A673 (cell line): ENCODE results near the gene LRRC8D.

Experiments used
- EZH2 ChIP-seq: fragments of 200-600 bp; sonication (generic); IDR thresholded peaks from 2 replicates; pipeline ENCODE4 v1.6.1; 2017; ENCODE audit warnings: borderline replicate concordance, low read depth, mild to moderate bottlenecking, mixed read lengths, antibody characterized with exemption, low read length; ENCODE audit not compliant: poor library complexity, severe bottlenecking
- TF ChIP-seq, protein P1 (sequence below): fragments of 300-800, 200-600 bp; sonication (generic); conservative IDR thresholded peaks from 2 replicates; pipeline ENCODE4 v1.5.1; 2017; ENCODE audit warnings: low read depth, mild to moderate bottlenecking, antibody characterized with exemption, low read length, moderate library complexity, mixed read lengths

- TF ChIP-seq EZH2 = no peak
- TF ChIP-seq, protein P1, sequence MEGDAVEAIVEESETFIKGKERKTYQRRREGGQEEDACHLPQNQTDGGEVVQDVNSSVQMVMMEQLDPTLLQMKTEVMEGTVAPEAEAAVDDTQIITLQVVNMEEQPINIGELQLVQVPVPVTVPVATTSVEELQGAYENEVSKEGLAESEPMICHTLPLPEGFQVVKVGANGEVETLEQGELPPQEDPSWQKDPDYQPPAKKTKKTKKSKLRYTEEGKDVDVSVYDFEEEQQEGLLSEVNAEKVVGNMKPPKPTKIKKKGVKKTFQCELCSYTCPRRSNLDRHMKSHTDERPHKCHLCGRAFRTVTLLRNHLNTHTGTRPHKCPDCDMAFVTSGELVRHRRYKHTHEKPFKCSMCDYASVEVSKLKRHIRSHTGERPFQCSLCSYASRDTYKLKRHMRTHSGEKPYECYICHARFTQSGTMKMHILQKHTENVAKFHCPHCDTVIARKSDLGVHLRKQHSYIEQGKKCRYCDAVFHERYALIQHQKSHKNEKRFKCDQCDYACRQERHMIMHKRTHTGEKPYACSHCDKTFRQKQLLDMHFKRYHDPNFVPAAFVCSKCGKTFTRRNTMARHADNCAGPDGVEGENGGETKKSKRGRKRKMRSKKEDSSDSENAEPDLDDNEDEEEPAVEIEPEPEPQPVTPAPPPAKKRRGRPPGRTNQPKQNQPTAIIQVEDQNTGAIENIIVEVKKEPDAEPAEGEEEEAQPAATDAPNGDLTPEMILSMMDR = no peak
Observed at GRCh38 chr1:89822109-89822962, 1.5 kb downstream of the LRRC8D start.
